ENCODE data around the gene ZDHHC9. TPM values are rescaled to one million over a fixed set of nuclear protein-coding genes. Genes with fewer than 3 reads are reported as not detected.
A peak's percentile ranks its signal among the peaks of the same experiment; 100 is the strongest.

ZDHHC9 gene
- total RNA-seq, 4 donors from 2014 or later = 16.5 to 78.3 (median 60.6) TPM

- Histone ChIP-seq H3K4me3 (no peak overlapping the region), H3K36me3 (no peaks in the 10 kb centered on the region), H3K27me3 (no peaks in the 10 kb centered on the region)
Observed at GRCh38 chrX:129755779-129756650, 87.7 kb downstream of the ZDHHC9 start.

GRCh38 chrX:129754056-129755024 is 89.3 kb downstream of the ZDHHC9 start:
- Histone ChIP-seq H3K27me3 (no peaks in the 10 kb centered on the region), H3K36me3 (no peaks in the 10 kb centered on the region), H3K9me3 (no peaks in the 10 kb centered on the region), H3K4me1 (peaks cover 0 to 8% (median 0%) of the 10 kb centered on the region in 4 donors), H3K27ac (no peak overlapping the region), H3K4me3 (no peak overlapping the region)
- DNase-seq = no peak
- TF ChIP-seq POLR2A (IDR thresholded peaks at IDR 0.05) (no peak), CTCF (IDR thresholded peaks at IDR 0.05) (peak in 4 of 6 experiments; percentile 11 to 44 (median 31))

More at GRCh38 chrX:129755779-129756650, 87.7 kb downstream of the ZDHHC9 start:
- no peaks in the 10 kb centered on the region for H3K9me3 ChIP-seq
- peaks cover 0 to 8% (median 0%) of the 10 kb centered on the region in 4 donors for H3K4me1 ChIP-seq
- H3K27ac ChIP-seq = no peak overlapping the region
- no peak for DNase-seq
- peak in 1 of 6 experiments; percentile 19 for TF ChIP-seq CTCF (IDR thresholded peaks at IDR 0.05)
- TF ChIP-seq POLR2A (IDR thresholded peaks at IDR 0.05) = no peak

Small RNAs within 50 kb of the gene (small RNA-seq; reads per million reads assigned to genes)
- 0 reads per million in 2 donors for gene RF00017

Other genes starting within 250 kb of the ZDHHC9 start
- gene APLN, start 188.9 kb downstream of the ZDHHC9 start, total RNA-seq = under 1 TPM in 2 of 4 donors, not detected in 2; 0.27 to 0.35 TPM
- gene XPNPEP2, start 104.9 kb downstream of the ZDHHC9 start, total RNA-seq = 100 to 1,000 TPM in 3 of 4 donors, 1 to 10 TPM in 1; 5.8 to 875 (median 803) TPM
- gene SASH3, start 63.9 kb downstream of the ZDHHC9 start, total RNA-seq = 10 to 100 TPM in 1 of 4 donors, 1 to 10 TPM in 3; 2.2 to 45.4 (median 7.7) TPM
- gene UTP14A, start 62.3 kb upstream of the ZDHHC9 start, total RNA-seq = 10 to 100 TPM in 3 of 4 donors, 1 to 10 TPM in 1; 8.6 to 46.2 (median 11.2) TPM
- 10 to 100 TPM in 3 of 4 donors, 1 to 10 TPM in 1; 7.4 to 16.5 (median 11.5) TPM for gene BCORL1, start 138.7 kb upstream of the ZDHHC9 start, total RNA-seq

All from Peyer's patch (tissue), 4 donors.